ENCODE results near the gene ATP5PB.
A peak's percentile ranks its signal among the peaks of the same experiment; 100 is the strongest.

Gene ATP5PB

GRCh38 chr1:111476761-111477309, 27.6 kb downstream of the ATP5PB start:
- no peak for DNase-seq

DNA sequence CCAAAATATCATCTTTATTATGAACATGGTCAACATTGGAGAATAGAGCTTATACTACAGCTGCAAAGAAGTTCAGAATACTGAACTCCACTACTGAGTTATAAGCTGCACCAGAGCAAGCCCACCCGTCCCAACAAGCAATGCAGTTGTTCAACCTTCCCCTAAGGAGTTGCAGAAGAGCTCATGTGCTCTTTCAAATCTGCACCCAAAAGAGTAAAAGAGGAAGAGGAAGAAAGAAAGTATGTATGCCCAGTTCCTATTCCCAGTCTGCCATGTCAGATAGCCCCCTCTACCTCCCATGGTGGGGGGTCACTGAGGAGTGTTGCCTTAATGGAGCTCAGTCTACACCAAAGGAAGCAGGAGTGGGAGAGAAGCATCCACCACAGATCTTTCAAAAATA, 31.4 kb downstream of the ATP5PB start:
- no peak for DNase-seq

DNA sequence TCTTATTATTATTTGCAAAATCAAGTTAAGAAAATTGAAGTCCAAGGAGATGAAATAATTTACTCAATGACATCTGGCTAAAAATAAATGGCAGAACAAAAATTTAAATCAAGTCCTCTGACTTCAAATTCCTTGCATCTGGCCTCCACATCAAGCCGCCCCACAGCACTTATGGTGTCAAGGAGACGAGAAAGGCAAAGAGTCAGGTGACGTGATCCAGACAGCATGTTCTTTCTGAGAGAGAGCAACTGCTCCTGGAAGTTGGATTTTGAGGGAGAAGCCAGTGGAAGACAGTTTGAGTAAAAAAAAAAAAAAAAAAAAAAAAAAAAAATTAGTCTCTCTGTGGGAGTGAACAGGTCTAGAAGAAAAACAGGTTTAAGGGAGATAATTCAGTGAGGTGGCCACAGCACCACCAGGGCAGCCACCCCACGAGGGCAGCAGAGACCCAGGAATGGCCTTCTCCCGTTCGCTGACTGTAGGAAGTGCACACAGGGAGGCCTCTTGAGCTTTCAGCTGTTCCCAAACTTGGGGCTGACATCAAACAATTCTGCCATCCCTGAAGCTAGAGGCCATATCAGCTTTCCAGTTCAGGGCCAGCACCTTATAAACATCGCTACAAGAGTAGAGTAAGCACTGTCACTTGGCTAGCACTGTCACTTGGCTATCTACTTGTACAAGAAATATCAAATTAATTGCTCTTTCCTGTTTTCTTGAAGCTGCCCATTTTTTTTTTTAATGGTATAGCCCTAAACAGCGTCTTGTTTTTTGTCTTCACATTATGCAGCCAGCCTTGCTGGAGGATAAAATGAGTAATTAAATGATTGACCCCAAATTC, 32.3 kb downstream of the ATP5PB start:
- peak; percentile 15 for DNase-seq

- DNase-seq, result no peak
Observed at GRCh38 chr1:111483166-111483565, 33.9 kb downstream of the ATP5PB start.

GRCh38 chr1:111483876-111484275, 34.6 kb downstream of the ATP5PB start:
- DNase-seq, result no peak

- DNase-seq, result no peak
Observed at GRCh38 chr1:111484391-111485026, 35.2 kb downstream of the ATP5PB start.

- no peak for DNase-seq
Observed at GRCh38 chr1:111486431-111486830, 37.2 kb downstream of the ATP5PB start.

- DNase-seq, result no peak
Observed at GRCh38 chr1:111487133-111487532, 37.9 kb downstream of the ATP5PB start.

DNA sequence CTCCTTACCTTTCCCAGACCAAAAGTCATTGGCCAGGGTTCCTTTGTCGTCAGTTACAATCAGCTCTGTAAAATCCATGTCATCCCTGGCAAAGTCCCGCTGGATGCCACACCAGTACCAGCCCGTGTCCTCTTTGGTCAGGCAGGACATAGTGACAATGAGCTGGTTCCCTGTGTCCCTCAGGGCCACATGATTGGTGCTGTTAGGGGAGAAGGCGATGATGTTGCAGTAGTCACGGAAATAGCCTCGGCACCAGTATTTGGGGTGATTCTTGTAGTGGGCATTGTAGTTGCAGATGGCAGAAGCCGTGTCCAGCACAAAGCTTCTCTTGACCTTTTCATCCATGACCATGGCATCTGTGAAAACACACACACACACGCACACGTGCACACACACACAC, 39.4 kb downstream of the ATP5PB start:
- DNase-seq, result no peak

DNA sequence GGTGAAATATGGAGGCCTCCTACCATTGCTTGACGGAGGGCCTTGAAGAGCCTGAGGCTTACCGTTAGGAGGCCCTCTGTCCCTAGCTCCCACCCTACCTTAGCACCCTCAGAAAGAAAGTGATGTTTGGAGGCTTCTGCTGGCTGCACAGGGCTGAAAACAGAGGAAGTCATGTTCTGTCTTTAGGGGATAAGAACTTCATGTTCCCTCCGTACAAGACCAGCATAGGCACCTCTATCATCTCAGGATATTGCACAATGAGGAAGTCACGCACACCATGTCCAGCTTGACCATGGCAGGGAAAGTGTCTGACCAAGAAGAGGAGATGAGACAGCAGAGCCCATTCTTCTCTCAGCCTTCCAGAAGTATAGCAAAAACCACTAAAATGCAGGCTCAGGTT, 40.3 kb downstream of the ATP5PB start:
- DNase-seq, result no peak

DNA sequence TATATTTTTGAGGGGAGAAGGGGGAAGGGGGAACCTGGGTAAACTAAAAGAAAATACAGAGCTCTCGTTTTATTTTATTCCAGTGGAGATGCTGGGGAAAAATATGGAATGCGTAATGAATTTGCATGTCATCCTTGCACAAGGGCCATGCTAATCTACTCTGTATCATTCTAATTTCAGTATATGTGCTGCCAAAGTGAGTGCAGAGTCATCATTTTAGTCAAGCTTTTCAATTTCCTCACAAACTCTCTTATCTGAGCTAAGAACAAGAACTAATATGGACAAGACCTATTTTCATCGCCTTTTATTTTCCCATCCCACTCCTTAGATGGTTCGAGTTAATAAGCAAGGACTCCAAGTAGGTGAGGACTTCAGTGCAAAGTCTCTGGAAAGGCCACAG, 41.0 kb downstream of the ATP5PB start:
- DNase-seq, result no peak

GRCh38 chr1:111491070-111491469, 41.8 kb downstream of the ATP5PB start:
- DNase-seq, result no peak

GRCh38 chr1:111496398-111496797, 47.1 kb downstream of the ATP5PB start:
- DNase-seq, result no peak

DNA sequence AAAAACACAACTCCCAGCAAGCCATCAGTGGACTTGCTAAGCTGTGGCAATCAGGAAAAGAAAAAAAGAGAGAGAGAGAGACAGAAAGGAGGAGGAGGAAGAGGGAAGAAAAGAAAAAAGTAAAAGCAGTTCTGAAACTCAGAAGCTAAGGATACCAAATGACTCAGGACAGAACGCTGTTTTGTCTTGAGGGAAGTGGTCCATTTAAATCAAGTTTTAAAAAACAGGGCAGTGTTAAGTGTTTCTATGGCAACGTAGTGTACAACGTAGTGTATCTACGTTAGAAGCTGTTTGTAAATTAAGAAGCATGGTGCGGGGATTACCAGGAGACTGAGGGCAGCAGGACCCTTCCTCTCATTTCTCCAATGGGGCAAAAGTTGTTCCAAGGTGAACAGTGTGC, 48.3 kb downstream of the ATP5PB start:
- no peak for DNase-seq

DNA sequence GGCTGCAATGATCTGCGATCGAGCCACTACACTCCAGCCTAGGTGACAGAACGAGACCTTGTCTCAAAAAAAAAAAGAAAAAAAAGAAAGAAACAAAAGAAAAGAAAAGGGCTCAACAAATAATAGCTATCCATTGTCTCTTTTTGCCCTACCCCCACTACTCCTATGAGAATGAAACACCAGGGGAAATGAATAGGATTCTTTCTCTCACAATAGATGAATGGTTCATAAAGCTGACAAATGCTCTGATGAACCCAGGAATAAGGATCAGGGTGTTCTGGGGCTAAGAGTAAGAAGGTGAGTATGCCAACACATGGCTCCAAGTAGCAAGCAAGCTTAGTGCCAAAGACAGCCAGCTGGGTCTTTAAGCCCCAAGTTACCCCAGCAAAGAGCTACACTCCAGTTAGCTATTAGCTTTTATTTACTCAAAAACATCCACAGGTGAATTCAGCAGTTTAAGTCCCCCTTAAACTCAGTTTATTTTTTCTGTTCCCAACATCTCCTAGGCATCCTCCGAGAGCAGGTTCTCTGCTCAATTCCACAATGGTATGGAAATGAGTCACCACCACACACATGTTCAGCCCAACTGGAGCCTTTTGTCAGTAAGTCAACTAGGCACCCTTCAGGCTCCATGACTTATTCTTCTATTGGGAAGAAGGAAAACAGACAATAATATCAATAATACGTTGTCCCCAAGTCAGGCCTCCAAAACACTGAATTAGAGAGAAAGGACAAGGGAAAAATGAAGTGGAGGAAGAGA, 49.9 kb downstream of the ATP5PB start:
- no peak for DNase-seq

DNA sequence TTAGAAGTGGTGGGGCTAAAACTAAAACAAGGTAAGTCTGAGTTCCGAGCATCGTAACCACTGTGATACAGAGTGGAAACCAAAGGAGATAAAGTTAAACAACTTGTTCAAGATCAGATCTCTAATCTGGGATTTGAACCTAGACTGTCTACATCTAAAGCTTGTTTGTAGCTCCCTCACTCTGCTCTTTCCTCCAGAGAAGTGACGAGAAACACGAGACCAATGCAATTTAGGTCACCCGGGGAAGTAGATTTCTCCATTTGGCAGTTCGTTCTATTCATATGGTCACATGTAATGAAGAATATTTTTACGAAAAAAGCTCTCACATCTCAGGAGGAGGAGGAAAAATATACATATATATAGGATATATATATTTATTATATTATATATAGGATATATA, 52.4 kb downstream of the ATP5PB start:
- DNase-seq, result no peak

GRCh38 chr1:111503585-111504060, 54.4 kb downstream of the ATP5PB start, which contains the start of the genes ADORA3 and TMIGD3:
ADORA3 (minus strand) TSS chr1:111503633; CDS start chr1:111503354, 279 bp downstream.
TMIGD3 (minus strand) TSS chr1:111503633; CDS start chr1:111503354, 279 bp downstream.
- DNase-seq, result no peak

DNA sequence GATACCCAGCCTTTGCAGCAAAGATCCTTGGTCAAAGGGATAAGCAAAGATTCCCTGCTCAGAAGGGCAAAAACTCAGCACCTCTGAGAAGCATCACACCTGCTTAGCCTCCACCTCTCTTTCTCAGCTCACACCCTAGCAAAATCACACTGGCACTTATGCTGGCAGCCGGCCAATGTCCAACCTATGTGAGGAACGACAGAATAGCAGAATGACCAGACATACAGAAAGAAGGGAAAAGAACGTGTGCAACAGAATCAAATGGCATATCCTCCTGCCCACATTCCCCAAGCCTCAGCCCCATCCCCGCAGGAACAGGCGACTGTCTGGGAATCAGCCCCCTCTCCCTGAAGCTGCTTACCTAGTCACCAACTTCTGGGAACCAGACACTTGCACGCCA, 54.8 kb downstream of the ATP5PB start:
- no peak for DNase-seq

- no peak for DNase-seq
Observed at GRCh38 chr1:111505641-111506119, 56.4 kb downstream of the ATP5PB start.

DNA sequence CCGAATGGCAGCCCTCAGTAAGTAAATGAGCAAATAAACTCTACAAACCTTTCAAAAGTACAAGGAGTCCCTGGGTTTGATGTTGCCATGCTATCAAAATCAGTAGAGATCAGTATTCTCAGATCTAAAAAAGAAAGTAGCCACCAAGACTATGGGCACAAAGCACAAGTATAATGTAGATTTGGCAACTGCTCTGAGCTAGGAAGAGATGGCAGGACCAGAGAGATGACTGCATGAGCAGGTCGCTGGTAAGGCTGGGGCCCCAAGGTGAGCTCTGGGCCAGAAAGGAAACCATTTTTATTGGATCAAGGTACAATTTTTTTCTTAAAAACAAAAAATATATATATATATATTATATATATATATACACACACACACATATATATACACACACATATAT, 57.3 kb downstream of the ATP5PB start:
- DNase-seq, result no peak

GRCh38 chr1:111507411-111508201, 58.3 kb downstream of the ATP5PB start:
- DNase-seq, result no peak

DNA sequence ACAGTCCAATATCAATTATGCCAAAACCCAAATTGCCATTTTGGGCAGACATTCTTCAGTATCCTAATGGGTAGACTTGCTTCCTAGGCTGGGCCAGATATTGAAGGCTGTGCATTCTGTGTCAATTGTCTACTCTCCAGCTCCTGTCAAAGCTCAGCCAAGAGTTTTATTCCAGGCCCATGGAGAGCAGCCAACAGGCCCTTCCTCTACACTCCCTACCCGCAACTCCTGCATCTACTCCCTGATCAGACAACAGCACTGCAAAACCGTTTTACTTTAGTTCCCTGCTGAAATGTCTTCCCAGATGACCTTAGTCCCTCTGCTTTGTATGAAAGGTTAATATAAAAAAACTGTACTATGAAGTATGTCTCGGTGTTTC, 60.7 kb downstream of the ATP5PB start:
- DNase-seq, result no peak
